ENCODE measurements around the gene WFDC1. TPM values are rescaled to one million over a fixed set of nuclear protein-coding genes. Genes with fewer than 3 reads are reported as not detected.

The WFDC1 gene
- total RNA-seq, 1 donor from 2014 or later = not detected

DNA sequence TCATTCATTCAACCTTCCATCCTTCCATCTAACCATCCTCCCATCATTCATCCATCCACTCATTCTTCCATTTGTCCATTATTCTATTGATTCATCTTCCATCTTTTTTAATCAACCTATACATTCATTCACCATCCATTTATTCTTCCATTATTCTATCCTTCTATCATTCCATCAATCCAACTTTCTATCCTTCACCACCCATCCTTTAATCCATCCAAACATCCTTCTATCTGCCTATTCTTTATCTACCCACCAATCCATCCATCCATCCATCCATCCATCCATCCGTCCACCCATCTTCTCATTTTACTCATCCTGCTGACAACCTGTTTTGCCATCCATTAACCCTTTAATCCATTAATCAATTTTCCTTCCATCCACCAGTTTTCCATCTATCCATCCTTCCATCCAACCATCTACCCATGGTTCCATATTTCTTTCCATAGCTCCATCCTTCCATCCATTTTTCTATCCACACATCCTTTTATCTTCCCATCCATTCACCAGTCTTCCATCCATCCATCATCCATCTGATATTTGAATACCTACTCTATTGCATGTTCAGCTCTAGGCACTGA is 21.8 kb upstream of the WFDC1 start:
- intact Hi-C loops (cut with micrococcal nuclease) = no loop called here

- intact Hi-C loops (cut with micrococcal nuclease) = no loop called here
These were observed 20.2 kb upstream of the WFDC1 start for GRCh38 chr16:84274515-84274914.

- intact Hi-C loops (cut with micrococcal nuclease) = loop anchor here (5.0 kb wide), 1 partner anchor 462 kb away; no protein-coding TSS in a partner anchor
These were observed 19.0 kb upstream of the WFDC1 start for GRCh38 chr16:84275585-84276151.

DNA sequence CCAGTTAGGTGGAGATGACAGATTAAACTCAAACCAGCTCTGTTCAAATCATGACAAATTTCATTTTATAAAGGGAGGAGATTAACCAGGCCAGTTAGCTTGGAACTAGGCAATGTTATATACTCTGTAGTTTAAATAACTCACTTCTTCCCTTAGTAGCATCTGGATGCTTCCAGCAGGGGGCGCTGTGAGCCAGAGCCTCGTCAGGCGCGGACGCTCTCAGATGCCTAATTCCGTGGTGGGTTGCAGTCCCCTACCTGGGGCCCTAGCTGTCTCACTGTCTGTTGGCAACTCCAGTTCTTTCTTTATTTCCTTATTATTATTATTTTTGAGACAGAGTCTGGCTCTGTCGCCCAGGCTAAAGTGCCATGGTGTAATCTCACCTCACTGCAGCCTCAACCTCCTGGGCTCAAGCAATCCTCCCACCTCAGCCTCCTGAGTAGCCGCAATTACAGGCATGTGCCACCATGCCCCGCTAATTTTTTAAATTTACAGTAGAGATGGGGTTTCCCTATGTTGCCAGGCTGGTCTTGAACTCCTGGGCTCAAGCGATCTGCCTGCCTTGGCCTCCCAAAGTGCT is 17.3 kb upstream of the WFDC1 start:
- intact Hi-C loops (cut with micrococcal nuclease) = loop anchor here (1.0 to 5.0 kb wide), 3 partner anchors 207 to 460 kb away; no protein-coding TSS in a partner anchor

- intact Hi-C loops (cut with micrococcal nuclease) = loop anchor here (5.0 kb wide), 1 partner anchor 459 kb away; no protein-coding TSS in a partner anchor
These were observed 16.3 kb upstream of the WFDC1 start for GRCh38 chr16:84278333-84278732.

- intact Hi-C loops (cut with micrococcal nuclease) = loop anchor here (5.0 kb wide), 1 partner anchor 458 kb away; no protein-coding TSS in a partner anchor
These were observed 15.7 kb upstream of the WFDC1 start for GRCh38 chr16:84278968-84279367.

DNA sequence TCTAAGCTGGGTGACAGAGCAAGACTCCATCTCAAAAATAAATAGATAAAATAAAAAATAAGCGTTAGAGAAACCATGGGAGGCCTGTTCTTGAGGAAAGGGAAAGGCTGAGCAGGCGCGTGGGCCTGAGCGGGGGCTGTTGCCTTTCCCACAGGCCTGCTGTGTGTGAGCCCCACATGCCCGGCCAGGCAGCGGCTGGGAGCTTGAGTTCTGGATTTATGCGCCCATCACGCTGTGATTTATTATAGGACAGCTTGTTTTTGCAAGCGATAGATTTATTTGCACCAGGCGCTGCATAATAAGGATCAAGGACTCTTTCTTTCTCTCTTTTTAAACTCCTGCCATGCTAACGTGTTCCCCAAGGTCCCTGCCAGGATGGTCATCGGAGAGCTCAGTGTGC is 14.8 kb upstream of the WFDC1 start:
- intact Hi-C loops (cut with micrococcal nuclease) = loop anchor here (5.0 kb wide), 1 partner anchor 457 kb away; no protein-coding TSS in a partner anchor

DNA sequence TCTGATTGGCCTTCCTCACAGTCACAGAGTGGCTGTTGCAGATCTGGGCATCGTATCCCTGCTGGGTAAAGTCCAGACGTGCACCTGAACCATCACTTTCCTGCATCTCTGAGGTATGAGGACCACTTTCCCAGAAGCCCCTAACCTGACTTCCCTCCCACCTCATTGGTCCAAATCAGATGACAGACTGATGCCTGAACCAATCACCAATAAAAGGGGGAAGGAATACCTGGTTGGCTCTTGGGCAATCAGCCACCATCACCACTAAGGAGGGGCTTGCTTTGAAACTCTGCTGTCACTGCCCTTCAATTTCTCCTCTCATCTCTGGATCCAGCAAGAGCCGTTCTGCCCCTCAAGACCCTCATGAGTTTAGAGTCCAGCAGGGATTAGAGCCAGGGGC is 13.6 kb upstream of the WFDC1 start:
- intact Hi-C loops (cut with micrococcal nuclease) = no loop called here

- intact Hi-C loops (cut with micrococcal nuclease) = no loop called here
These were observed 12.1 kb upstream of the WFDC1 start for GRCh38 chr16:84282533-84282932.

- intact Hi-C loops (cut with micrococcal nuclease) = no loop called here
These were observed 11.1 kb upstream of the WFDC1 start for GRCh38 chr16:84283314-84284153.

- intact Hi-C loops (cut with micrococcal nuclease) = no loop called here
These were observed 10.4 kb upstream of the WFDC1 start for GRCh38 chr16:84284154-84284722.

DNA sequence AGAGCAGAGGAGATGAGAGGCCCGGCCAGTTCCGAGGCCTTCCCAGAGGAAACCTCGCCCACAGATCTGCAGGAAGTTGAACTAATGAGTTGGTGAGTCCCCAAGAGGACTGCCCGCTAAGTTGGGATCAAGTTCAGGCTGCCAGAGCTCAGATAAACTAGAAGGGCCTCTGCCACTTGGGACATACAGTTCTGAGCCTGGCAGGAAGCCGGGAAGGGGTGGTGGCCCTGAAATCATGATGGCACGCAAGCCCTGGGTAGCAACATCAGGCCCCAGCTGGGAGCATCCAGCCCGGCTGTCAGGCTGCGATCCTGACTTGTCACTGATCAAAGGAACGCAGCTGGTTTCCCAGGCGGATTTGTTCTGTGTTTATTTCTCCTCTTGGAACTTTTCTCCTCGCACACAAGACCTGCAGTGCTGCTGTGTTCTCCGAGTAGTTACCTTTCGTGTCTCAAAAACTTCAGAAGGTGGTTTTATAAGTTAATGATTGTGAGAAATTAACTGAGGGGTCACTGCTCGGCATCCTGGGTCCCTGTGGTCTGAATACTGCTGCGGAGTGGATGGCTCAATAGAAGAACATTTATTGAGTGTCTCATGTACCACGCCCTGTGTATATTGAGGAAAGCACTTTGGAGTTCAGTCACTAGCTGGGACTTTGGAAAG is 8.0 kb upstream of the WFDC1 start:
- intact Hi-C loops (cut with micrococcal nuclease) = no loop called here

DNA sequence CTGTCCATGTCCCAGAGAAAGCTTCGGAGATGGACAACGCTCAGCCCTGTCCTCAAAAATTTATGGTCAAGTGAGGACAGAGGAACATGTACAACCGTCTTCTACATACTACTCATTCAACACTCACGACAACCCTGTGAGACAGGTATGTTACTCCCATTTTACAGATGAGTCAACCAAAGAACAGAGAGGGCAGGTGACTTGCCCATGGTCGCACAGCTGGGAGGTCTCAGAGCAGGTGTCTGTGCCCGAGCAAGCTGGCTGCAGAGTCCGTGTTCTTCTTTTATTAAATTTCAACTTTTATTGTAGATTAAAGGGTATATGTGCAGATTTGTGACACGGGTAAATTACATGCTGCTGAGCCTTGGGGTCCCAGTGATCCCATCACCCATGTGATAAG is 5.8 kb upstream of the WFDC1 start:
- intact Hi-C loops (cut with micrococcal nuclease) = no loop called here

DNA sequence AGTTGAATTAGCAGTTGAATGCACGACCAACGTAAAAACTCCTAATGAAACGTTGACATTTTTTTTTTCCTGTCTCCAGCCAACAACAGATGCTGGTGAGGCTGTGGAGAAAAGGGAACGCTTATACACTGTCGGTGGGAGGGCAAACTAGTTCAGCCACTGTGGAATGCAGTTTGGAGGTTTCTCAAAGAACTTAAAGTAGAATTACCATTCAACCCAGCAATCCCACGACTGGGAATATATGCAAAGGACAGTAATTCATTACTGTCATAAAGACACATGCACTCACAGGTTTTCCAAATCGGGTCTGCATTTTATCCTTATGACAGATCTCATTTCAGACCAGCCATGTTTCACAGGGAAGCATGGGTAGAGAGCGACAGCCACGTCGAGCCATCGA is 3.5 kb upstream of the WFDC1 start:
- intact Hi-C loops (cut with micrococcal nuclease) = no loop called here

DNA sequence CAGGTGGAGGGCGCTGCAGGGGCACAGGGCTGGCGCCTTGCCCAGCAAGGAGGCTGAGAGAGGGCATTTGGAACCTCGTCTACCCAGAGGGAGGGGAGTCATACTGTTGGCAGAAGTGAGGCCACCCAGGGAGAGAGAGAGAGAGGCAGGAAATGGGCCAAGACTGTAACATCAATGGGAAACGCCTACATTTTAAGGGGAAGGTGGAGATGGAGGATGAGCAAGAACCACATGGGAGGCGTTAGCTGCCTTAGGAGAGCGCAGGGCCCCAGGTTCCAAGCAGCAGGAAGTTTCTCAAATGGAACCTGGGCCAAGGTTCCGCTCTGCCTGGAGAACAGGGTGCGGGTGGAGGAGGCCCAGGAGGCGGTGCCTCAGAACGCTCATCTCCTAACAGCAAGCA is 2.7 kb upstream of the WFDC1 start:
- intact Hi-C loops (cut with micrococcal nuclease) = no loop called here

DNA sequence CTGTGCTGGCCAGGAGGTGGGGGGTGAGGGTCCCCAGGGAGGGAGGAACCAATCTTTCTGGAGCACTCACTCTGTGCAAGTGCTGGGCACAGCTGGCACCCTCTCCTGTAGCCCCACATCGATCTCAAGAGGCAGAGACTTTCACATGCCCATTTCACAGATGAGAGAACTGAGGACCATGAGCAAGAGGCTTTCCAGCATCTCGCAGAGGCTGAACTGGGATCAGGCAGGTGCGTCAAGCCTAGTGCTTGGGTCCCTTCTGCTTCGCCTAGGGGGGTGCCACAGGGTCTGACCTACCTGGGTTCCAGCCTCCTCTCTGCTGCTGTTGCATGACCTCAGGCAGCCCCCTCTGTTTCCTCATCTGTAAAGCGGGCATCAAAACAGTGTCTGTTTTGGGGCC is 1.3 kb upstream of the WFDC1 start:
- intact Hi-C loops (cut with micrococcal nuclease) = no loop called here

DNA sequence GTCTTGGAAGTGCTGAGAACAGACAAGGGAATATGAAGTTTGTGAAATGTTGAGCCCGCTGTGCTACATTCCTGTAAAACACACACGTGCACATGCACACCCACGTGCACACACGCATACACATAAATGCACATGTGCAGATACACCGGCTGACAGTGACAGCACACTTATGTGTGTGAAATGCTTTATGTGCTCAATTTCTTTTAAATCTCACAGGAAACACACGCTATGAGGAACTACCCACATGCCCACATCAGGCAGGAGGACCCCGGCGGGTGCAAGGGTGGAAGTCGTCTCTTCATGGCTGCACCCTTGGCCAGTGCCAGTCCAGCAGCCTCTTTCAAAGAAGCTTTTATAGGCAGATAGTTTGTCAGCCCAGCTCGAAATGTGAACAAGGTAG is 561 bp upstream of the WFDC1 start:
- intact Hi-C loops (cut with micrococcal nuclease) = no loop called here

DNA sequence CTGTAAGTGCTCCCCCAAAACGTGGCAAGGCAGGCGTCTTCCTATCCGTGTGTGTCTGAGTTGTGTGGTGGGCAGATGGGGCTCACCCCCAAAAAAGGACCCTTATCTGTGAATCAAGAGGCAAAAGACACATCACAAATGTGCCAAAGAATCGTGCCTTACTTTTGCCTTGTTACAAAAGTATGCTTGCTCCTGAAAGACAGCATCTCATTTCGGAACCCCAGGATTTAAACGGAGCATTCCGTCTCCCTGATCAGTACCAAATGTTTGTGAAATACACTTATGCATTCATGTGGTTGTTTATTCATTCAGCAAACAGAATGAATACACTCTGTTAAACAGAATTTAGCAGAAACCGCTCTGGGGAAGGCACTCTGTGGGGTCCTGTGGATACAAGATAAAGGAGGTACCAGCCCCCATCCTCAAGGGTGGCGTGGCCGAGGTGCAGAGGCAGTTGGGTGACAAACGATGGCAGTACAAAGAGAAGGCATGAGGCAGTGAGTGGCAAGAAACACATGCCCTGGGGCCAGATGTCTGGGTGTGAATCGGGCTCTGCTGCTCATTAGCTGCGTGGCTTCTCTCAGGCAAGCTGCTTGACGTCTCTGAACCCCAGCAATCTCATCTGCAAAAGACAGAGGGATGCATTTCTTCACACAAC is 654 bp downstream of the WFDC1 start:
- intact Hi-C loops (cut with micrococcal nuclease) = no loop called here

- intact Hi-C loops (cut with micrococcal nuclease) = no loop called here
These were observed 3.8 kb downstream of the WFDC1 start for GRCh38 chr16:84298376-84298899.

DNA sequence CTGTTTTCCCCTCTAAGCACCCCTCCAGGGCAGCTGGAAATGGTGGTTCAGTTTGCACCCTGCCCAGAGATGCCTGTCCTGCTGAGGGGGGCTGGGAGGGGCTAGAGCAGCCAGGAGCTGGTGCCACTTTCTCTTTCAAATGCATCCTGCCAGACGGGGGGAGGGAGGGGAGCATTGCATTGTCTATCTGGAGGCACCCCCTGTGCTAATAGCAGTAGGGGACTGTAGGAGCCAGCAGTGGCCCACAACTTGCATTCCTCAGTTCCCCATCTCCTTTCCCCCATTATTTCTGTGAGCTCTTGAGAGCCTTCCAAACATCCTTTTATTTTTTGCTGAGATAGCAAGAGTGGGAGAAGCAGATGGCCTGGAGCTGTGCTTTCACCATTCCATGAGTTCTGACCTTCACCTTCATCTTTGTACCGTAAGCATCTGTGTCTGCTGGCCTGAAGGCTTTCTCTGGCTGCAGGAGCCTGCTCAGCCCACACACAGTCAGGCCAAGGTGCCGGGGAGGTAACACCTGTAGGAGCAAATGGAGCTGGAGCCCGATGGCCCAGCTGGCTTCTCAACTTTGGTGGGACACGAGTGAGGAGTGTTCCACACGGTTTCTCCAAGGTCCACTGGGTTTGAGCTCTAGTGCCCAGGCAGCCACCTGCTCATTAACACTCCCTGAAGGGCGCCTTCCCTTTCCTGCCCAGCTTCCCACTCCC is 5.2 kb downstream of the WFDC1 start:
- intact Hi-C loops (cut with micrococcal nuclease) = no loop called here
